Neural cell (in vitro differentiated cells): ENCODE results near the gene ACOT8. TPM values are rescaled to one million over a fixed set of nuclear protein-coding genes. Genes with fewer than 3 reads are reported as not detected.

ENCODE experiments used
- H2AFZ ChIP-seq: fragments of 200-600, 300-800 bp; sonication (generic), shearing (Covaris generic); 2 replicates; pipeline ENCODE4 v1.6.0; 2014; ENCODE audit warnings: low read depth, mild to moderate bottlenecking, antibody characterized with exemption, low read length, moderate library complexity
- H3F3A ChIP-seq: fragments of 200-600 bp; shearing (Covaris generic); 2 replicates; pipeline ENCODE4 v1.6.1; 2016; ENCODE audit warnings: mild to moderate bottlenecking, moderate library complexity, mixed read lengths, antibody characterized with exemption, low read length; ENCODE audit not compliant: insufficient read depth, poor library complexity, severe bottlenecking
- H3K27ac ChIP-seq: fragments of 200-600, 300-800 bp; sonication (generic), shearing (Covaris generic); 2 replicates; pipeline ENCODE4 v1.5.1; 2014; ENCODE audit warnings: mild to moderate bottlenecking, low read length, moderate library complexity
- H3K27me3 ChIP-seq: fragments of 300-800, 200-600 bp; sonication (generic), shearing (Covaris generic); 2 replicates; pipeline ENCODE4 v1.6.0; 2014; ENCODE audit warnings: mild to moderate bottlenecking, low read depth, low read length, moderate library complexity; ENCODE audit not compliant: insufficient read depth
- H3K36me3 ChIP-seq: fragments of 300-800, 200-600 bp; sonication (generic), shearing (Covaris generic); 2 replicates; pipeline ENCODE4 v1.5.1; 2014; ENCODE audit warnings: mild to moderate bottlenecking, antibody characterized with exemption, low read length, moderate library complexity; ENCODE audit not compliant: insufficient read depth
- H3K4me2 ChIP-seq: fragments of 300-800, 200-600 bp; sonication (generic), shearing (Covaris generic); 2 replicates; pipeline ENCODE4 v1.6.0; 2014; ENCODE audit warnings: mild to moderate bottlenecking, low read length
- H3K4me3 ChIP-seq: fragments of 300-800, 200-600 bp; sonication (generic), shearing (Covaris generic); 2 replicates; pipeline ENCODE4 v1.5.1; 2014; ENCODE audit warnings: mild to moderate bottlenecking, low read length, moderate library complexity
- H3K79me2 ChIP-seq: fragments of 200-600 bp; shearing (Covaris generic); replicated peaks from 2 replicates; pipeline ENCODE4 v1.6.0; 2014; ENCODE audit warnings: mild to moderate bottlenecking, low read length, moderate library complexity; ENCODE audit not compliant: insufficient read depth
- H3K9ac ChIP-seq: fragments of 300-800, 200-600 bp; sonication (generic), shearing (Covaris generic); 2 replicates; pipeline ENCODE4 v1.6.1; 2016; ENCODE audit warnings: mild to moderate bottlenecking, low read length, mixed read lengths
- H3K9me2 ChIP-seq: fragments of 200-600 bp; shearing (Covaris generic); 2 replicates; pipeline ENCODE4 v1.6.1; 2016; ENCODE audit warnings: mild to moderate bottlenecking, low read length, mixed read lengths; ENCODE audit not compliant: insufficient read depth
- H3K9me3 ChIP-seq: fragments of 200-600, 300-800 bp; sonication (generic), shearing (Covaris generic); 2 replicates; pipeline ENCODE4 v1.6.1; 2016; ENCODE audit warnings: mild to moderate bottlenecking, mixed run types, low read length, moderate library complexity, mixed read lengths
- H4K20me1 ChIP-seq: fragments of 200-600 bp; shearing (Covaris generic); 2 replicates; pipeline ENCODE4 v1.6.1; 2016; ENCODE audit warnings: mild to moderate bottlenecking, mixed run types; ENCODE audit not compliant: insufficient read depth
- EP300 ChIP-seq: fragments of 450-650 bp; conservative IDR thresholded peaks from 2 replicates; pipeline ENCODE4 v1.6.1; 2014; ENCODE audit warnings: antibody characterized with exemption, mild to moderate bottlenecking, moderate library complexity; ENCODE audit not compliant: poor library complexity, severe bottlenecking
- EZH2 ChIP-seq: fragments of 200-600, 300-800 bp; shearing (Covaris generic), sonication (generic); IDR thresholded peaks from 2 replicates; pipeline ENCODE4 v1.6.1; 2014; ENCODE audit warnings: antibody characterized with exemption, low read length, borderline replicate concordance, mild to moderate bottlenecking; ENCODE audit not compliant: insufficient read depth, poor library complexity, severe bottlenecking
- MXI1 ChIP-seq: fragments of 450-650 bp; conservative IDR thresholded peaks from 2 replicates; pipeline ENCODE4 v1.6.1; 2014; ENCODE audit warnings: antibody characterized with exemption, mild to moderate bottlenecking; ENCODE audit not compliant: poor library complexity, severe bottlenecking
- POLR2AphosphoS5 ChIP-seq: IDR thresholded peaks from 2 replicates; pipeline ENCODE4 v1.6.1; 2012
- RAD21 ChIP-seq: fragments of 450-650 bp; conservative IDR thresholded peaks from 2 replicates; pipeline ENCODE4 v1.6.1; 2014; ENCODE audit warnings: antibody characterized with exemption, mild to moderate bottlenecking, moderate library complexity
- SMC3 ChIP-seq: fragments of 450-650 bp; conservative IDR thresholded peaks from 2 replicates; pipeline ENCODE4 v1.6.1; 2014; ENCODE audit warnings: antibody characterized with exemption, mild to moderate bottlenecking, moderate library complexity; ENCODE audit not compliant: poor library complexity
- TAF1 ChIP-seq: IDR thresholded peaks from 2 replicates; pipeline ENCODE4 v1.6.1; 2012; ENCODE audit warnings: low read depth
- polyA plus RNA-seq: library from polyadenylated mRNA; depleted of rRNA; stranded (reverse); fragments of >200 nt; gene quantifications from 2 replicates; pipeline ENCODE4 v1.2.3, GENCODE V29; 2014
- TF ChIP-seq, protein P1 (sequence below): fragments of 450-650 bp; IDR thresholded peaks from 2 replicates; pipeline ENCODE4 v1.5.1; 2014; ENCODE audit warnings: antibody characterized with exemption, mild to moderate bottlenecking, moderate library complexity; ENCODE audit not compliant: poor library complexity, severe bottlenecking
- TF ChIP-seq, protein P2 (sequence below): IDR thresholded peaks from 2 replicates; pipeline ENCODE4 v1.6.1; 2012; ENCODE audit warnings: borderline replicate concordance

ACOT8 gene
- polyA plus RNA-seq, 1 donor from 2014 or later = 68.7 TPM

DNA sequence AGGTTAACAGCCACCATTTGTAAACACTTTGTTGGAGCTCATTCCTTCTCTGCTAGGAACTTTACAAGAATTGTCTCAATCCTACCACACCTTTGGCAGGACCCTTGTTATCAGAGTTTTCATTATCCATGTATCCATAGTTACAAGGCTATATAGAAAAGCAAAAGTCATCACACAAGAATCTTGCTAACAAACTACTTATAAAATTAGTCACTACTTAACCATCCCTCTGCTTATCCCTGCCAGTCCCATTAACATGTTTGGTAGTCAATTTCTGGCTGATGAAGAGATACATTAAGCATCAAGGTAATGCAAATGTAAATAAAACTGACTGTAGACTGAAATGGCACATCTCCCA, 10.6 kb upstream of the ACOT8 start:
- no peak overlapping the region for H3K9ac ChIP-seq
- no peak overlapping the region for H3K27ac ChIP-seq
- no peaks in the 10 kb centered on the region for H3K27me3 ChIP-seq
- H3K9me2 ChIP-seq = no peaks in the 10 kb centered on the region
- TF ChIP-seq POLR2AphosphoS5 = no peak
- TF ChIP-seq EP300 = no peak
- no peak for TF ChIP-seq RAD21
- TF ChIP-seq, protein P1, sequence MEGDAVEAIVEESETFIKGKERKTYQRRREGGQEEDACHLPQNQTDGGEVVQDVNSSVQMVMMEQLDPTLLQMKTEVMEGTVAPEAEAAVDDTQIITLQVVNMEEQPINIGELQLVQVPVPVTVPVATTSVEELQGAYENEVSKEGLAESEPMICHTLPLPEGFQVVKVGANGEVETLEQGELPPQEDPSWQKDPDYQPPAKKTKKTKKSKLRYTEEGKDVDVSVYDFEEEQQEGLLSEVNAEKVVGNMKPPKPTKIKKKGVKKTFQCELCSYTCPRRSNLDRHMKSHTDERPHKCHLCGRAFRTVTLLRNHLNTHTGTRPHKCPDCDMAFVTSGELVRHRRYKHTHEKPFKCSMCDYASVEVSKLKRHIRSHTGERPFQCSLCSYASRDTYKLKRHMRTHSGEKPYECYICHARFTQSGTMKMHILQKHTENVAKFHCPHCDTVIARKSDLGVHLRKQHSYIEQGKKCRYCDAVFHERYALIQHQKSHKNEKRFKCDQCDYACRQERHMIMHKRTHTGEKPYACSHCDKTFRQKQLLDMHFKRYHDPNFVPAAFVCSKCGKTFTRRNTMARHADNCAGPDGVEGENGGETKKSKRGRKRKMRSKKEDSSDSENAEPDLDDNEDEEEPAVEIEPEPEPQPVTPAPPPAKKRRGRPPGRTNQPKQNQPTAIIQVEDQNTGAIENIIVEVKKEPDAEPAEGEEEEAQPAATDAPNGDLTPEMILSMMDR = no peak
- TF ChIP-seq, protein P2, sequence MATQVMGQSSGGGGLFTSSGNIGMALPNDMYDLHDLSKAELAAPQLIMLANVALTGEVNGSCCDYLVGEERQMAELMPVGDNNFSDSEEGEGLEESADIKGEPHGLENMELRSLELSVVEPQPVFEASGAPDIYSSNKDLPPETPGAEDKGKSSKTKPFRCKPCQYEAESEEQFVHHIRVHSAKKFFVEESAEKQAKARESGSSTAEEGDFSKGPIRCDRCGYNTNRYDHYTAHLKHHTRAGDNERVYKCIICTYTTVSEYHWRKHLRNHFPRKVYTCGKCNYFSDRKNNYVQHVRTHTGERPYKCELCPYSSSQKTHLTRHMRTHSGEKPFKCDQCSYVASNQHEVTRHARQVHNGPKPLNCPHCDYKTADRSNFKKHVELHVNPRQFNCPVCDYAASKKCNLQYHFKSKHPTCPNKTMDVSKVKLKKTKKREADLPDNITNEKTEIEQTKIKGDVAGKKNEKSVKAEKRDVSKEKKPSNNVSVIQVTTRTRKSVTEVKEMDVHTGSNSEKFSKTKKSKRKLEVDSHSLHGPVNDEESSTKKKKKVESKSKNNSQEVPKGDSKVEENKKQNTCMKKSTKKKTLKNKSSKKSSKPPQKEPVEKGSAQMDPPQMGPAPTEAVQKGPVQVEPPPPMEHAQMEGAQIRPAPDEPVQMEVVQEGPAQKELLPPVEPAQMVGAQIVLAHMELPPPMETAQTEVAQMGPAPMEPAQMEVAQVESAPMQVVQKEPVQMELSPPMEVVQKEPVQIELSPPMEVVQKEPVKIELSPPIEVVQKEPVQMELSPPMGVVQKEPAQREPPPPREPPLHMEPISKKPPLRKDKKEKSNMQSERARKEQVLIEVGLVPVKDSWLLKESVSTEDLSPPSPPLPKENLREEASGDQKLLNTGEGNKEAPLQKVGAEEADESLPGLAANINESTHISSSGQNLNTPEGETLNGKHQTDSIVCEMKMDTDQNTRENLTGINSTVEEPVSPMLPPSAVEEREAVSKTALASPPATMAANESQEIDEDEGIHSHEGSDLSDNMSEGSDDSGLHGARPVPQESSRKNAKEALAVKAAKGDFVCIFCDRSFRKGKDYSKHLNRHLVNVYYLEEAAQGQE = no peak
- no peak for TF ChIP-seq EZH2
- no peak for TF ChIP-seq SMC3
- TF ChIP-seq TAF1 = no peak
- TF ChIP-seq MXI1 = no peak
- no peak overlapping the region for H2AFZ ChIP-seq
- H4K20me1 ChIP-seq = no peaks in the 10 kb centered on the region
- no peaks in the 10 kb centered on the region for H3K9me3 ChIP-seq
- H3K4me3 ChIP-seq = no peak overlapping the region
- H3K4me2 ChIP-seq = no peak overlapping the region
- H3K36me3 ChIP-seq = no peaks in the 10 kb centered on the region
- H3K79me2 ChIP-seq = no peaks in the 10 kb centered on the region
- no peaks in the 10 kb centered on the region for H3F3A ChIP-seq

DNA sequence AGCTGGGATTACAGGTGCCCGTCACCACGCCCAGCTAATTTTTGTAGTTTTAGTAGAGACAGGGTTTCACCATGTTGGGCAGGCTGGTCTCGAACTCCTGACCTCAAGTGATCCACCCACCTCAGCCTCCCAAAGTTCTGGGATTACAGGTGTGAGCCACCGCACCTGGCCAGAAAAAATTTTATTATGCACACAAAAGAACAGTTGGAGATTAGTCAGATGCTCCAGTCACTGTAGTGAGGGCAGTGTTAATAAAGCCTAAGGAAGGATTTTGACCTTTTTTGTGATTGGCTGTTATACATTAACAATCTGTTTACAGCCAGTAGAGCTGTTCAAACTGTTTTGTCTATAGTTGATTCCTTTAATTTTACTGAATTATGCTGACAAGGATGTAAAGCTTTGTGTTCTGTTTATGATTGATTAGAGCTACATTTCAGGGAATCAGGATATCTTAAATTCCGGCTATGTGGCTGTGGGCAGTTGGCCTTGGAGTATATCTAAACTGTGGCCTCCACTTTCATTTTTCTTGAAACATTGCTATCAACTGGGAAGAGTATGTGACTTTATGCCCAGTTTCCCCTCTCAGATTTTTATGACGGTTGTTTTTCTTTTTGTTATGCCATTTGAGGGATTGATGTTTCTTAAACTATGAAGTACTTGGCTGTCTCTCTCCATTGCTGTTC, 10.1 kb upstream of the ACOT8 start:
- TF ChIP-seq SMC3 = no peak
- TF ChIP-seq POLR2AphosphoS5 = no peak
- TF ChIP-seq, protein P2 = no peak
- no peak for TF ChIP-seq RAD21
- TF ChIP-seq EZH2 = no peak
- TF ChIP-seq EP300 = no peak
- no peak for TF ChIP-seq TAF1
- TF ChIP-seq, protein P1 = no peak
- no peak for TF ChIP-seq MXI1
- no peak overlapping the region for H3K4me2 ChIP-seq
- H3K4me3 ChIP-seq = no peak overlapping the region
- no peaks in the 10 kb centered on the region for H3K27me3 ChIP-seq
- H3K9me2 ChIP-seq = no peaks in the 10 kb centered on the region
- no peaks in the 10 kb centered on the region for H4K20me1 ChIP-seq
- no peaks in the 10 kb centered on the region for H3K36me3 ChIP-seq
- H3F3A ChIP-seq = no peaks in the 10 kb centered on the region
- H3K79me2 ChIP-seq = no peaks in the 10 kb centered on the region
- no peak overlapping the region for H3K9ac ChIP-seq
- H3K27ac ChIP-seq = no peak overlapping the region
- no peak overlapping the region for H2AFZ ChIP-seq
- H3K9me3 ChIP-seq = no peaks in the 10 kb centered on the region
